IPS-18a (cell line): ENCODE results near the gene ZC3HAV1.
"Not testable (repeated sequence)": the region's sequence is repeated elsewhere in the genome, so short reads cannot be mapped to it uniquely, and the experiment has no call there.

Source experiments
- H3K27ac ChIP-seq: one replicate; pipeline ENCODE4 v1.5.1; 2013; ENCODE audit warnings: low read length
- H3K27me3 ChIP-seq: one replicate; pipeline ENCODE4 v1.6.1; 2013; ENCODE audit warnings: mild to moderate bottlenecking, low read length; ENCODE audit not compliant: control insufficient read depth, insufficient read depth
- H3K36me3 ChIP-seq: one replicate; pipeline ENCODE4 v1.6.1; 2013; ENCODE audit warnings: low read depth, low read length; ENCODE audit not compliant: control insufficient read depth
- H3K4me1 ChIP-seq: one replicate; pipeline ENCODE4 v1.6.1; 2013; ENCODE audit warnings: low read depth, low read length; ENCODE audit not compliant: control insufficient read depth
- H3K4me3 ChIP-seq: one replicate; pipeline ENCODE4 v1.5.1; 2013; ENCODE audit warnings: low read length
- H3K9ac ChIP-seq: one replicate; pipeline ENCODE4 v1.6.1; 2013; ENCODE audit warnings: mild to moderate bottlenecking, low read length, moderate library complexity
- H3K9me3 ChIP-seq: one replicate; pipeline ENCODE4 v1.6.1; 2013; ENCODE audit warnings: low read depth, low read length; ENCODE audit not compliant: control insufficient read depth

The ZC3HAV1 gene

GRCh38 chr7:139111811-139112301 is 2.3 kb upstream of the ZC3HAV1 start:
- H3K4me3 ChIP-seq, result no peak overlapping the region
- peaks cover 36% of the 10 kb centered on the region for H3K27me3 ChIP-seq
- H3K27ac ChIP-seq, result no peak overlapping the region
- no peak overlapping the region for H3K9ac ChIP-seq
- H3K9me3 ChIP-seq, result no peaks in the 10 kb centered on the region
- H3K36me3 ChIP-seq, result no peaks in the 10 kb centered on the region
- H3K4me1 ChIP-seq, result peaks cover 4% of the 10 kb centered on the region

DNA sequence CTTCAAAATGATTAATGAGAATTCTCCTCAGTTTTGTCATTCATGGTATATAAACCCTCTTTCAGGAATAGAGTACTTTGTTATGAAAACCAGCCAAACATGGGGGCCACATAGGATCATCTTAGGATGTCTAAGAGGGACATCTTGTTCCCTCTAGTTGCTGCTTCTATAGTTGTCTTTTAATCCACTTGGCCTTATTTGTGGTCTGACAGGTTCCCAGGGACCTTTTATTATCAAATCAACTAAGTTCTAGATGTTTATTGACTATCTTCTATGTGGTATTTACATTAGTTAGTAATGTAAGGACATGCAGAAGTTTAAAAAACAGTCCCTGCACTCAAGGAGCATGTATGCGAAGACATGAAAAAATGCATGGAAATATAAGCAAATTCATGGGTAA is 1.6 kb upstream of the ZC3HAV1 start:
- peaks cover 4% of the 10 kb centered on the region for H3K4me1 ChIP-seq
- no peaks in the 10 kb centered on the region for H3K36me3 ChIP-seq
- H3K27me3 ChIP-seq, result peaks cover 36% of the 10 kb centered on the region
- H3K4me3 ChIP-seq, result no peak overlapping the region
- H3K9ac ChIP-seq, result no peak overlapping the region
- no peak overlapping the region for H3K27ac ChIP-seq
- H3K9me3 ChIP-seq, result no peaks in the 10 kb centered on the region

DNA sequence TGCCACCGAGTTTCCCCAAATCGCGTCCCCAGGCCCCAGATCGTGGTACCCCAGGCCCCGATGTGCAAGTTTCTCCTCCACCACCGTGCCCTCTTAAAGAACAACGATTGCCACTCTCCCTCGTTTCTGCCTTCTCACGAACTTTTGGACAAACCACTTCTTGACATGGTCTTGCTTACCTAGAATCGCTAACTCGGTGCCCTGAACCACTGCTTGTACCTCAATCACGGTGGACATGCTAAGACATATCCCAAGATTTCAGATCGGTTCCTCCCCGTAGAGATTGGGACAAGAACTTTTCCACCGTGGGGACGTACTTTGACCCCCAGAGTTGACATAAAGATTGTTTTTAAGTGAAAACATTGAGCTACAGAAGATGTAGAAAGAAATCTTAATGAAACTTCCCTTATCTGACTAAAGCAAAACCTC is 477 bp upstream of the ZC3HAV1 start:
- no peaks in the 10 kb centered on the region for H3K36me3 ChIP-seq
- H3K4me3 ChIP-seq, result peak overlapping the region; percentile 89
- H3K9me3 ChIP-seq, result no peaks in the 10 kb centered on the region
- H3K27me3 ChIP-seq, result peaks cover 36% of the 10 kb centered on the region
- no peak overlapping the region for H3K27ac ChIP-seq
- H3K4me1 ChIP-seq, result peaks cover 4% of the 10 kb centered on the region
- H3K9ac ChIP-seq, result peak overlapping the region; percentile 70

GRCh38 chr7:139108266-139109187 is 993 bp downstream of the ZC3HAV1 start:
- Histone ChIP-seq H3K9me3 (no peaks in the 10 kb centered on the region), H3K4me1 (peaks cover 4% of the 10 kb centered on the region), H3K27ac (no peak overlapping the region)

DNA sequence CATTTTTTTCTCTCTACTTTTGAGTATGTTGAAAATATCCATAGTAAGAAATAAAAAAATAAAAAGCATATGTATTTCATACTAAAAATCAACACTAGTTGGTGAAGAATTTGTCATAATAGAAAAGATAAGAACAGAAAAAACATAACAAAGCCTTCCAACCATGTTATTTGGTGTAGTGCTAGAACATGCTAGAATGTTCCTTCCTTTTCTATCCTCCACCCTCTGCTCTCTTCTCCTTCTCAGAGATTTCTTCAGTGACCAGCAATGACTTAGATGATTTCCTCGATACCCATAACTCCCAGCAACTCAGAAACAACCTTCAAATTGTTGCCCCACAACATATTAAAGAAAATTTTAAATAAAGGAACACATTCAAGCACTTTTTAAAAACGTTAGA is 2.6 kb downstream of the ZC3HAV1 start:
- Histone ChIP-seq H3K9ac (no peak overlapping the region), H3K27ac (no peak overlapping the region)

More at GRCh38 chr7:139108266-139109187, 993 bp downstream of the ZC3HAV1 start:
- Histone ChIP-seq H3K4me3 (peak overlapping the region; percentile 89), H3K36me3 (no peaks in the 10 kb centered on the region), H3K9ac (peak overlapping the region; percentile 70), H3K27me3 (peaks cover 36% of the 10 kb centered on the region)

GRCh38 chr7:139106227-139106626 is 3.3 kb downstream of the ZC3HAV1 start:
- H3K27ac ChIP-seq, H3K9ac ChIP-seq, H3K9me3 ChIP-seq, H3K4me1 ChIP-seq, H3K4me3 ChIP-seq, H3K36me3 ChIP-seq: not testable (repeated sequence)
- H3K27me3 ChIP-seq, result peaks cover 32% of the 10 kb centered on the region

More for the DNA sequence above, 2.6 kb downstream of the ZC3HAV1 start:
- no peak overlapping the region for H3K4me3 ChIP-seq
- H3K27me3 ChIP-seq, result peaks cover 36% of the 10 kb centered on the region
- no peaks in the 10 kb centered on the region for H3K36me3 ChIP-seq
- H3K9me3 ChIP-seq, result no peaks in the 10 kb centered on the region
- peaks cover 4% of the 10 kb centered on the region for H3K4me1 ChIP-seq

GRCh38 chr7:139105484-139105883 is 4.0 kb downstream of the ZC3HAV1 start:
- peaks cover 4% of the 10 kb centered on the region for H3K4me1 ChIP-seq
- H3K9ac ChIP-seq, result no peak overlapping the region
- H3K36me3 ChIP-seq, result no peaks in the 10 kb centered on the region
- H3K27me3 ChIP-seq, result peaks cover 25% of the 10 kb centered on the region
- no peak overlapping the region for H3K27ac ChIP-seq
- no peak overlapping the region for H3K4me3 ChIP-seq
- H3K9me3 ChIP-seq, result no peaks in the 10 kb centered on the region

DNA sequence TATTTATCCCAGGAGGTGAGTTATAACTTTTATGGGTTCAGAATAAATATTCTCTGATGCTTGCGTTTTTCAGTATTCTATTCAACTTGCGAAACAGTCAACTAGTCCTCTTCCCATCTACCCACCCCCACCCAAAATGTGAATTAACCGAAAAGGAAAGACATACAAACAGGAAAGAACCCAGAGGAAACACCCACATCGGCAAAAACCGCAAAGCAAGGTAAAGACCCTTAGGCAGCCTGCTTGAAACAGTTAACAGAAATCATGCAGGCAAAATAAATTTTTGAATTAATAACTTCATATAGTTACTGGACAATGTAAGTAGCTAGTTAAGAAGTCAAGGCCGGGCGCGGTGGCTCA is 5.4 kb downstream of the ZC3HAV1 start:
- Histone ChIP-seq H3K27me3 (peaks cover 16% of the 10 kb centered on the region), H3K9me3 (no peaks in the 10 kb centered on the region), H3K36me3 (no peaks in the 10 kb centered on the region), H3K4me1 (no peaks in the 10 kb centered on the region), H3K4me3 (no peak overlapping the region), H3K27ac (no peak overlapping the region), H3K9ac (no peak overlapping the region)

DNA sequence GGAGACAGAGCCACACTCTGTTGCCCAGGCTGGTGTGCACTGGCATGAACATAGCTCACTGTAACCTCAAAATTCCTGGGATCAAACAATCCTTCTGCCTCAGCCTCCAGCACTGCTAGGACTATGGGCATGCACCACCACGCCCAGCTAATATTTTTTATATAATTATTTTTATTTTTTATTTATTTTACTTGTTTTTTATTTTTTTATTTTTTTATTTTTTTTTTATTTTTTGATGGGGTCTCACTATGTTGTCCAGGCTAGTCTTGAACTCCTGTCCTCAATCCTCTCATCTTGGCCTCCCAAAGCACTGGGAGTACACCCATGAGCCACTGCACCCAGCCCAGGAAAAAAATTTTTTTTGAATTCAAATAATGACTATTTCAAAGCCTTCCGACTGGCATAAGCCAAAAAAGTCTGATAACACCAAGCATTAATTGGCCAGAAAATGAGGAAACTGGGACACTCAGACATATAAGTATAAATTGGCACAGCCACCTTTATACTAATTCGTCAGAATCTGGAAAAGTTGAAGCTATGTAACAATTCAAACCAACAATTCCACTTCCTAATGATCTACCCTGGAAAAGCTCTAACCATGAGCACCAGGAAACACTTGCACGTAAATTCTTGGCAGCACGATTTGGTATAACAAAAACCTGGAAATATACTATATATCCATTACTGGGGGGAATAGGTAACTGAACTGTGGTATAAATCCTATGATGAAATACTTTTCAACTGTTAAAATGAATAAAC is 6.3 kb downstream of the ZC3HAV1 start:
- Histone ChIP-seq H3K9ac (no peak overlapping the region), H3K4me3 (no peak overlapping the region), H3K27me3 (peaks cover 10% of the 10 kb centered on the region), H3K27ac (no peak overlapping the region), H3K4me1 (no peaks in the 10 kb centered on the region), H3K36me3 (no peaks in the 10 kb centered on the region), H3K9me3 (no peaks in the 10 kb centered on the region)

GRCh38 chr7:139101637-139102158 is 7.8 kb downstream of the ZC3HAV1 start:
- not testable (repeated sequence) for H3K4me1 ChIP-seq, H3K4me3 ChIP-seq, H3K27me3 ChIP-seq, H3K9me3 ChIP-seq, H3K36me3 ChIP-seq, H3K27ac ChIP-seq, H3K9ac ChIP-seq

GRCh38 chr7:139099172-139099947 is 10.2 kb downstream of the ZC3HAV1 start:
- Histone ChIP-seq H3K27me3 (no peaks in the 10 kb centered on the region), H3K4me3 (no peak overlapping the region), H3K4me1 (peaks cover 14% of the 10 kb centered on the region), H3K9ac (no peak overlapping the region), H3K9me3 (no peaks in the 10 kb centered on the region), H3K36me3 (no peaks in the 10 kb centered on the region), H3K27ac (no peak overlapping the region)
